Mesenchymal stem cell (in vitro differentiated cells and primary cell): Measurements from ENCODE around the gene AK9.
A peak's percentile ranks its signal among the peaks of the same experiment; 100 is the strongest.

ENCODE experiments used
- DNase-seq: peaks from one replicate; pipeline ENCODE4 v3.0.0-alpha.2; 2013
- H2AFZ ChIP-seq: one replicate; pipeline ENCODE4 v1.6.1; 2013; ENCODE audit warnings: low read depth, mild to moderate bottlenecking, control low read depth, inconsistent platforms, low read length, moderate library complexity
- H2AK5ac ChIP-seq: 2 replicates; pipeline ENCODE4 v1.6.1; 2013; ENCODE audit warnings: low read length, moderate library complexity, mild to moderate bottlenecking, inconsistent platforms; ENCODE audit not compliant: severe bottlenecking
- H2BK120ac ChIP-seq: one replicate; pipeline ENCODE4 v1.6.1; 2013; ENCODE audit warnings: low read depth, mild to moderate bottlenecking, inconsistent platforms, low read length, moderate library complexity
- H2BK12ac ChIP-seq, 2 experiments: one replicate each; pipeline ENCODE4 v1.6.1; 2013; ENCODE audit warnings: inconsistent platforms in 2 of 2, low read length in 2 of 2, mild to moderate bottlenecking in 2 of 2, moderate library complexity in 2 of 2, control low read depth in 1 of 2
- H2BK15ac ChIP-seq: one replicate; pipeline ENCODE4 v1.6.1; 2013; ENCODE audit warnings: mild to moderate bottlenecking, low read depth, inconsistent platforms; ENCODE audit not compliant: poor library complexity, severe bottlenecking
- H2BK5ac ChIP-seq: 2 replicates; pipeline ENCODE4 v1.6.1; 2013; ENCODE audit warnings: low read depth, mild to moderate bottlenecking, low read length, control low read depth, inconsistent platforms; ENCODE audit not compliant: poor library complexity, severe bottlenecking
- H3K14ac ChIP-seq, 2 experiments: one replicate each; pipeline ENCODE4 v1.6.1; 2013; ENCODE audit warnings: inconsistent platforms in 2 of 2, low read length in 2 of 2, control low read depth in 1 of 2, mild to moderate bottlenecking in 1 of 2, moderate library complexity in 1 of 2
- H3K18ac ChIP-seq, 2 experiments: one replicate each; pipeline ENCODE4 v1.6.1; 2013; ENCODE audit warnings: inconsistent platforms in 2 of 2, low read length in 2 of 2, control low read depth in 1 of 2, low read depth in 1 of 2, mild to moderate bottlenecking in 1 of 2
- H3K23ac ChIP-seq, 2 experiments: one replicate each; pipeline ENCODE4 v1.6.1; 2013; ENCODE audit warnings: inconsistent platforms in 2 of 2, low read length in 2 of 2, mild to moderate bottlenecking in 2 of 2, moderate library complexity in 2 of 2, control low read depth in 1 of 2
- H3K27ac ChIP-seq: 2 replicates; pipeline ENCODE4 v1.5.1; 2013; ENCODE audit warnings: mild to moderate bottlenecking, moderate library complexity, low read length, control low read depth, inconsistent platforms; ENCODE audit not compliant: poor library complexity, severe bottlenecking
- H3K27me3 ChIP-seq, 2 experiments: 2 replicates each; pipeline versions ENCODE4 v1.6.1 to v1.7.0; 2013; ENCODE audit warnings: low read length in 2 of 2, mild to moderate bottlenecking in 2 of 2, moderate library complexity in 2 of 2, control low read depth in 1 of 2, inconsistent platforms in 1 of 2; ENCODE audit not compliant: control insufficient read depth in 1 of 2, insufficient read depth in 1 of 2
- H3K36me3 ChIP-seq, 2 experiments: 2 replicates each; pipeline versions ENCODE4 v1.6.1 to v1.7.0; 2013; ENCODE audit warnings: low read length in 2 of 2, control low read depth in 1 of 2, inconsistent platforms in 1 of 2, low read depth in 1 of 2, mild to moderate bottlenecking in 1 of 2; ENCODE audit not compliant: insufficient read depth in 2 of 2, control insufficient read depth in 1 of 2
- H3K4ac ChIP-seq, 2 experiments: one replicate each; pipeline ENCODE4 v1.6.1; 2013; ENCODE audit warnings: inconsistent platforms in 2 of 2, low read length in 2 of 2, mild to moderate bottlenecking in 2 of 2, moderate library complexity in 2 of 2, control low read depth in 1 of 2, low read depth in 1 of 2
- H3K4me1 ChIP-seq: 2 replicates; pipeline ENCODE4 v1.6.1; 2013; ENCODE audit warnings: low read depth, low read length, control low read depth; ENCODE audit not compliant: control insufficient read depth, insufficient read depth
- H3K4me2 ChIP-seq: 2 replicates; pipeline ENCODE4 v1.6.1; 2013; ENCODE audit warnings: low read length, mild to moderate bottlenecking, inconsistent platforms; ENCODE audit not compliant: poor library complexity, severe bottlenecking
- H3K4me3 ChIP-seq, 2 experiments: 2 replicates each; pipeline versions ENCODE4 v1.5.1 to v1.7.0; 2013; ENCODE audit warnings: low read length in 2 of 2, mild to moderate bottlenecking in 2 of 2, control low read depth in 1 of 2, low read depth in 1 of 2; ENCODE audit not compliant: insufficient read depth in 1 of 2
- H3K79me1 ChIP-seq: replicated peaks from 2 replicates; pipeline ENCODE4 v1.6.1; 2013; ENCODE audit warnings: mild to moderate bottlenecking, control low read depth, low read length, inconsistent platforms; ENCODE audit not compliant: poor library complexity, severe bottlenecking
- H3K9ac ChIP-seq: 2 replicates; pipeline ENCODE4 v1.7.0; 2013; ENCODE audit warnings: mild to moderate bottlenecking, low read length, moderate library complexity
- H3K9me3 ChIP-seq: 2 replicates; pipeline ENCODE4 v1.7.0; 2013; ENCODE audit warnings: mild to moderate bottlenecking, low read length; ENCODE audit not compliant: control insufficient read depth
- H4K8ac ChIP-seq: one replicate; pipeline ENCODE4 v1.6.1; 2013; ENCODE audit warnings: inconsistent platforms, mild to moderate bottlenecking, low read length, moderate library complexity
- H4K91ac ChIP-seq: one replicate; pipeline ENCODE4 v1.6.1; 2013; ENCODE audit warnings: mild to moderate bottlenecking, low read length, inconsistent platforms
- WGBS: methylation state at CpG from one replicate; pipeline ENCODE4 v1.1.7; 2013; ENCODE audit warnings: mixed read lengths; 5-methylcytosine and 5-hydroxymethylcytosine counted together

Gene AK9

GRCh38 chr6:109475625-109476024, 215.4 kb downstream of the AK9 start:
- Histone ChIP-seq H3K4me1 (peaks cover 17% of the 10 kb centered on the region), H3K9ac (no peak overlapping the region), H3K36me3 (peaks cover 42 to 83% of the 10 kb centered on the region in 2 experiments), H3K18ac (no peak overlapping the region), H3K27me3 (no peaks in the 10 kb centered on the region), H3K79me1 (peaks cover 39% of the 10 kb centered on the region), H2AK5ac (no peak overlapping the region), H3K4me3 (no peak overlapping the region), H2BK12ac (no peak overlapping the region), H3K4me2 (peak overlapping the region; percentile 12), H2BK15ac (no peak overlapping the region), H2AFZ (no peak overlapping the region), H3K4ac (no peak overlapping the region), H3K14ac (no peak overlapping the region), H3K23ac (no peak overlapping the region), H4K91ac (no peak overlapping the region), H4K8ac (no peak overlapping the region), H2BK5ac (no peak overlapping the region), H3K27ac (peak overlapping the region; percentile 24), H2BK120ac (no peak overlapping the region), H3K9me3 (no peaks in the 10 kb centered on the region)
- WGBS = 100% methylated on average over 2 of the region's 2 CpGs
- DNase-seq = no peak

GRCh38 chr6:109474995-109475394, 216.0 kb downstream of the AK9 start:
- DNase-seq = no peak
- Histone ChIP-seq H3K23ac (no peak overlapping the region), H3K14ac (no peak overlapping the region), H2AFZ (no peak overlapping the region), H3K4ac (no peak overlapping the region), H2BK120ac (no peak overlapping the region), H4K8ac (no peak overlapping the region), H3K4me1 (peaks cover 17% of the 10 kb centered on the region), H4K91ac (no peak overlapping the region), H3K36me3 (peaks cover 48 to 83% of the 10 kb centered on the region in 2 experiments), H3K9me3 (no peaks in the 10 kb centered on the region), H3K18ac (no peak overlapping the region), H3K4me3 (no peak overlapping the region), H2BK15ac (no peak overlapping the region), H3K27me3 (no peaks in the 10 kb centered on the region), H3K27ac (peak overlapping the region; percentile 13), H3K79me1 (peaks cover 42% of the 10 kb centered on the region), H3K9ac (no peak overlapping the region), H2BK5ac (no peak overlapping the region), H3K4me2 (no peak overlapping the region), H2AK5ac (no peak overlapping the region), H2BK12ac (no peak overlapping the region)
- WGBS = 97% methylated on average over 3 of the region's 4 CpGs

GRCh38 chr6:109473120-109473519, 217.9 kb downstream of the AK9 start:
- Histone ChIP-seq H3K4me3 (no peak overlapping the region), H3K9me3 (no peaks in the 10 kb centered on the region), H3K18ac (no peak overlapping the region), H3K27ac (no peak overlapping the region), H2AFZ (no peak overlapping the region), H4K8ac (no peak overlapping the region), H2BK12ac (no peak overlapping the region), H3K4ac (no peak overlapping the region), H2BK15ac (no peak overlapping the region), H2BK120ac (no peak overlapping the region), H3K79me1 (peaks cover 51% of the 10 kb centered on the region), H3K36me3 (peaks cover 54 to 95% of the 10 kb centered on the region in 2 experiments), H3K9ac (no peak overlapping the region), H2AK5ac (no peak overlapping the region), H3K27me3 (no peaks in the 10 kb centered on the region), H3K4me1 (peaks cover 15% of the 10 kb centered on the region), H4K91ac (no peak overlapping the region), H3K23ac (no peak overlapping the region), H2BK5ac (no peak overlapping the region), H3K4me2 (no peak overlapping the region), H3K14ac (no peak overlapping the region)
- WGBS = 93% methylated on average over 3 of the region's 3 CpGs
- DNase-seq = no peak

GRCh38 chr6:109472132-109472995, 218.6 kb downstream of the AK9 start:
- H3K23ac ChIP-seq = no peak overlapping the region
- H3K9me3 ChIP-seq = no peaks in the 10 kb centered on the region
- H2BK15ac ChIP-seq = no peak overlapping the region
- no peaks in the 10 kb centered on the region for H3K27me3 ChIP-seq
- H2BK120ac ChIP-seq = no peak overlapping the region
- WGBS = 95% methylated on average over 8 of the region's 9 CpGs
- H2AFZ ChIP-seq = no peak overlapping the region
- no peak overlapping the region for H3K9ac ChIP-seq
- no peak overlapping the region for H3K27ac ChIP-seq
- H3K18ac ChIP-seq = no peak overlapping the region
- no peak overlapping the region for H2BK12ac ChIP-seq
- no peak overlapping the region for H3K4ac ChIP-seq
- H3K36me3 ChIP-seq = peaks cover 53 to 96% of the 10 kb centered on the region in 2 experiments
- no peak overlapping the region for H4K8ac ChIP-seq
- H3K4me2 ChIP-seq = no peak overlapping the region
- H3K4me3 ChIP-seq = no peak overlapping the region
- no peak overlapping the region for H2BK5ac ChIP-seq
- no peak overlapping the region for H3K14ac ChIP-seq
- no peak for DNase-seq
- H2AK5ac ChIP-seq = no peak overlapping the region
- H3K4me1 ChIP-seq = peaks cover 11% of the 10 kb centered on the region
- H4K91ac ChIP-seq = no peak overlapping the region
- H3K79me1 ChIP-seq = peaks cover 54% of the 10 kb centered on the region
